Stimulated activated naive CD8-positive, alpha-beta T cell treated with anti-CD3 and anti-CD28 coated beads, Interleukin-15, Interleukin-2, amounts not matched to agents 100 U/mL and 50 U/mL, for 24 hours (primary cell): ENCODE results near the gene DMRT3.
"Not testable (repeated sequence)": the region's sequence is repeated elsewhere in the genome, so short reads cannot be mapped to it uniquely, and the experiment has no call there.

Experiments used
- ATAC-seq: fragments of 150-1000 bp; cut with Tn5 transposase; one replicate; pipeline ENCODE4 v1.10.0; 2021
- DNase-seq: peaks from one replicate; pipeline ENCODE4 v3.0.0; 2021

DMRT3 gene

GRCh38 chr9:971901-972500 is 4.5 kb upstream of the DMRT3 start:
- ATAC-seq, result no peak
- DNase-seq, result peak; percentile 30

GRCh38 chr9:972501-973294 is 3.8 kb upstream of the DMRT3 start:
- peak; percentile 9 for DNase-seq
- ATAC-seq, result no peak

DNA sequence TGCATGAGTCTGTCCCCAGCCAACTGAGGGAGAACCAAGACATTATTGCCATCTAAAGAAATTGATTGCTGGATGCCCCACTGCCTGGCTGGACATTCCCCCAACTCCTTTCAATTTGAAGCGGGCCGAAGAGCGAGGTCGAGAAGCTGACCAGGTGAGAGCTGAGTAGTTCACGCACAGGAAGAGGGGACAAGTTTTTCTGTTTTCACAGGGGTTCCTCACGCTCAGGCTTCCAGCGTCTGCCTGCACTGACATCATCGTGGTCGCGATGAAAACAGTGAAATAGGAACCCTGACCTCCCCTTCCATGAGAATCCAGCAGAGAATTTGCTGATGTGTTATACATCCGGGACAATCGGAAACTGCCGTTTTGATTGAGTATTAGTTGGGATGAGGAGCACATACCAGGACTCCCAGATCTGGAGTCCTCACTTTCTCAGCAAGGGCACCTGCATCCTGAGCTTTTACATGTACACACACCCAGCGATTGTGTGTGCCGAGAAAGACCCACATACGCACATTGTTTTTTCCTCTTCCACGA is 3.1 kb upstream of the DMRT3 start:
- no peak for DNase-seq
- no peak for ATAC-seq

GRCh38 chr9:974031-974995 is 2.1 kb upstream of the DMRT3 start:
- ATAC-seq (no peak), DNase-seq (no peak)

- DNase-seq, result no peak
- no peak for ATAC-seq
Measured at GRCh38 chr9:974996-975739, 1.3 kb upstream of the DMRT3 start.

DNA sequence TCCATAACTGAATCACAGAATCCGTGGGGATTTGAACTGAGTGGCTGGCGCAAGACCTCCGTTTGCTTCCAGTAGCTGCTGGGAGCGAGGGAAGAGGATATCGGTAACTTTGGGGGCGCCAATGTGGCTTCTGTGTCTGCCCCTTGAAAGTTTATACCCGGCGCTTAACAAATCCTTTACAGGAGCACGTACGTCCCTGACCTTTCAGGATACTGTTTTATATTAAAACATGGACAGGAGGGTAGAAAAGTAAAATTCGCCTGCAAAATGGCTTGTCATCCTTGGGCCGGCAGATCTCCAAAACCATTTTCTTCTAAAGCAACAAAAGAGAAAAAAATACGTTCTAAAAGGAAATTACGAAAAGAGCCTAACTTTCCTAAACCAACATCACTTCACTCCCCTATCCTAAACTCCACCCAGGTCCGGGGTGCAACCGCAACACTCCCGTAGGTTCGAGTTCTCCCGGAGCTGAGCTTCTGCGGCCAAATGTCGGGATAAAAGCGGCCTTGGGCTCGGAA is 656 bp upstream of the DMRT3 start:
- ATAC-seq (no peak), DNase-seq (no peak)

- DNase-seq (no peak), ATAC-seq (no peak)
Measured at GRCh38 chr9:976943-977837, 735 bp downstream of the DMRT3 start.

GRCh38 chr9:977838-978830 is 1.7 kb downstream of the DMRT3 start:
- DNase-seq (no peak), ATAC-seq (no peak)

DNA sequence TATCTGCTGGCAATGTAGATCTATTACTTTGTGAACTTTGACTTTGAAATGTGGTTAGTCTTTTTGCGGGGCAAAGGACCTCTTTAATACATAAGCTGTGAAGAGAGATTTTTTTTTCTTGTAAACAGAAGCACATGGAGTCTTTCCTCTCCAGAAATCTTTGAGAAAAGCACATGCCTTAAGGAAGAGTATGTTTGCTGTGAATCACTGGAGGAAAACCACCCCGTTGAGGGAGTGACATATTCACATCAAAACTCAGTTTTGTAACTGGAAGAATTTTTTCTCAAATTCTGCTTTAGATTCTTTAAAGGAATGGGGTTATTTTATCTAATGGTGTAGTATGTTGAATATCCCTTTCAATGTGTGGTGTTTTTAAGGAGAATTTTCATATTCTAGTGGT is 3.5 kb downstream of the DMRT3 start:
- DNase-seq (no peak), ATAC-seq (no peak)

- ATAC-seq, result no peak
- DNase-seq, result no peak
Measured at GRCh38 chr9:980640-981039, 4.2 kb downstream of the DMRT3 start.

GRCh38 chr9:981491-981898 is 5.0 kb downstream of the DMRT3 start:
- no peak for ATAC-seq
- no peak for DNase-seq

DNA sequence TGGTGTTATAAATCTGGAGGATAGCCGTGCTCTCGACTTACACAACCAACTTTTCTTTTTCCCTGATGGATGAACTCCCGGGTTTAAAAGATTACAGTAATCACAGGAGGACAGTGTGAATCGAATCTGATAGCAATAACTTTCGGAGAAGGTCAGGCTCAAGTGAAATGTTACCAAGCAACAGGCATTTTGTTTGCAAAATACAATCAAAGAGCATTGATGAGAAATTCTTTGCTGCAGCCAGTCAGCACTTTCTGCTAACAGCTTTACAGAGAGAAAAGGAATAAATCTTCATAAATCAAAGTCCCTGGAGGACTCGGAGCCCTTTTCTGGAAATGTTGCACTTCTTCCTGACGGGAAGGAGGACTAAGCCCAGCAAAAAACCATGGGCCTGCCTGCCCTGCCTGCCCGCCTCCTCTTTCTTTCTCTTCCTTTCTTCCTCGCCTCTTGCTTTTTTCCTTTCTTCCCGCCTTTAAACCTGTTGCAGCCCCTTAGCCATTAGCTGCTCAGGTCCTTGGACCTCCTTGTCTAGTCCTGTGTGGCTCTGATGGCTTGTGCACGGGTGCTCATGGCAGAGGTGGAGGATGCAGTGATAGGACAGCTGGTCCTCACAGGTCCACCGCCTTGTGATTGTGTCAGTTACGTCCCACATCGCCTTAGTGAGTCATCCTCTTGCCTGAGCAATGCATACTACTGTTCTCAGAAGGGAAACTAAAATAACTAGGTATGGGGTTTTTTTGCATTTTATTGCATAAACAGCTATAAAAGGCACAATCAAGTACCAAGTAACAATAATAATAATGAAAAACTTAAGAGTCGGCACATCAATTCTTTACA is 6.2 kb downstream of the DMRT3 start:
- DNase-seq, result no peak
- no peak for ATAC-seq

DNA sequence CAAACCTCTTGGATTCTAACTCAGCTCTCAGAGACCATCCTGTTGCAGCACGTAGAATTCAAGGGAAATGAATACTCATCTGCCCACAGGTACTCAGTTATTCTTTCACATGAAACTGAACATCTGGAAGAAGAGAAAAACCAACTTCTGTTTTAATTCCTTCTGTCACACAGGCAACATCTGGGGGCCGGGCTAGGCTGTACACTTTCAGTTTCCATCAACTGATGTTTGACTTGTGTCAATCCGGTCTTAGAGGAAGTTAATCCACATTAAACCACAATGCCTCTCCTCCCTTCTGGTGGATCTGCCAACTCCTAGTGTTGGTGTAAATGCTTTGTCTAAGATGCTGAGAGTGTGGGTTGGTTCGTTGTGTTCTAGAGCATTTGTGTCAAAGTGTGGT is 17.6 kb downstream of the DMRT3 start:
- DNase-seq, result no peak
- ATAC-seq, result no peak

- DNase-seq, result no peak
- ATAC-seq, result no peak
Measured at GRCh38 chr9:995192-995591, 18.7 kb downstream of the DMRT3 start.

GRCh38 chr9:995781-996180 is 19.3 kb downstream of the DMRT3 start:
- DNase-seq (no peak), ATAC-seq (no peak)

DNA sequence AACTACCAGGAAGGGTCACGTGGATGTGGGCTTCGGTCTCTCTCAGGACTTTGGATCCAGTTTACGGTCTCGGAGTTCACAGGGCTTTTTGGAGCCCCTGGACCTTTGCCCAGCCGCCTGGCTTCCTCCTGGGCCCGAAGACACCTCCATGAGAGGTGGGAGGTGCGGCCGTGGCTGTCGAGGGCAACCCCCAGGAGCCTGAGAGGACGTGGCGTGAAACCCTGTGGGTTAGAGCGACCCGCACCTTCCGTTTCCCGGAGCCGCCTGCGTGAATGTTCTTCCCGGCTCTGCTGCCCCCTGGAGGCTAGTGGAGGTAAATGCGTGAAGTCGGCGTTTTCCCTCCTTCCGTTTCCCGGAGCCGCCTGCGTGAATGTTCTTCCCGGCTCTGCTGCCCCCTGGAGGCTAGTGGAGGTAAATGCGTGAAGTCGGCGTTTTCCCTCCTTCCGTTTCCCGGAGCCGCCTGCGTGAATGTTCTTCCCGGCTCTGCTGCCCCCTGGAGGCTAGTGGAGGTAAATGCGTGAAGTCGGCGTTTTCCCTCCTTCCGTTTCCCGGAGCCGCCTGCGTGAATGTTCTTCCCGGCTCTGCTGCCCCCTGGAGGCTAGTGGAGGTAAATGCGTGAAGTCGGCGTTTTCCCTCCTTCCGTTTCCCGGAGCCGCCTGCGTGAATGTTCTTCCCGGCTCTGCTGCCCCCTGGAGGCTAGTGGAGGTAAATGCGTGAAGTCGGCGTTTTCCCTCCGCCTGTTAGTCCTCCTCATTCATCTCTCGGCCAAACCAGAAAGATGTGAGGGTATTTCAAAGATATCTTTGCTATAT is 22.1 kb downstream of the DMRT3 start:
- peak; percentile 20 for DNase-seq
- not testable (repeated sequence) for ATAC-seq

DNA sequence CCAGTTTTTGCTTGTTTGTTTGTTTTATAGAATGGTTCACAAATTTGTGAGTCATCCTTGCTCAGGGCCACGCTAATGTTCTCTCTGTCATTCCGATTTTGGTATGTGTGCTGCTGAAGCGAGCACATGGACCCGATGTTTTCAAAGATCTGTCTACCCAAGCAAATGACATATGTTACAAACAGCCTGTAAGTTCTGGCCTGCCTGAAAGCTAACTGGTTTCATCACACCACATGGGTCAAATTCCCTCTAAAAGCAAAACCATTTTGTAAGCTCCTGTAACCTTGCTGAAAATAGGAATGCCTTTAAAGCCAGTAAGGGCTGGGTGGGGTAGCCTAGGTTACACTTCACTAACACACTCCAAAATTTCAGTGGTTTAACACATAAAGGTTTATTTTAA is 25.4 kb downstream of the DMRT3 start:
- ATAC-seq (no peak), DNase-seq (no peak)
